MM.1S (cell line): ENCODE measurements around the gene MIGA2.

Source experiments
- DNase-seq: peaks from one replicate; pipeline ENCODE4 v3.0.0-alpha.2; 2015
- H2AFZ ChIP-seq: fragments of 300-600 bp; sonication (generic); 2 replicates; pipeline ENCODE4 v1.6.0; 2016; ENCODE audit warnings: antibody characterized with exemption, low read length
- H3F3A ChIP-seq: fragments of 300-600 bp; sonication (generic); 2 replicates; pipeline ENCODE4 v1.6.1; 2016; ENCODE audit warnings: mild to moderate bottlenecking, antibody characterized with exemption, low read length, moderate library complexity, mixed read lengths; ENCODE audit not compliant: insufficient read depth
- H3K27ac ChIP-seq: fragments of 300-600 bp; sonication (generic); 2 replicates; pipeline ENCODE4 v1.5.1; 2016; ENCODE audit warnings: mild to moderate bottlenecking, low read length
- H3K27me3 ChIP-seq: fragments of 300-600 bp; sonication (generic); replicated peaks from 2 replicates; pipeline ENCODE4 v1.6.0; 2016; ENCODE audit warnings: low read length; ENCODE audit not compliant: insufficient read depth
- H3K36me3 ChIP-seq: fragments of 300-600 bp; sonication (generic); replicated peaks from 2 replicates; pipeline ENCODE4 v1.6.1; 2016; ENCODE audit warnings: mild to moderate bottlenecking, low read length, mixed read lengths; ENCODE audit not compliant: insufficient read depth
- H3K4me1 ChIP-seq: fragments of 300-600 bp; sonication (generic); 2 replicates; pipeline ENCODE4 v1.6.1; 2016; ENCODE audit warnings: low read length, mixed read lengths
- H3K4me2 ChIP-seq: fragments of 300-600 bp; sonication (generic); 2 replicates; pipeline ENCODE4 v1.6.0; 2016; ENCODE audit warnings: low read depth, low read length
- H3K4me3 ChIP-seq: fragments of 300-600 bp; sonication (generic); 2 replicates; pipeline ENCODE4 v1.5.1; 2016; ENCODE audit warnings: low read length, mixed read lengths
- H3K79me2 ChIP-seq: fragments of 300-600 bp; sonication (generic); 2 replicates; pipeline ENCODE4 v1.6.1; 2016; ENCODE audit warnings: mixed run types, low read length, mixed read lengths
- H3K9ac ChIP-seq: fragments of 300-600 bp; sonication (generic); 2 replicates; pipeline ENCODE4 v1.6.1; 2016; ENCODE audit warnings: low read length, mixed read lengths
- H3K9me2 ChIP-seq: fragments of 300-600 bp; sonication (generic); replicated peaks from 2 replicates; pipeline ENCODE4 v1.6.1; 2016; ENCODE audit warnings: mild to moderate bottlenecking, low read length, mixed read lengths; ENCODE audit not compliant: insufficient read depth
- H3K9me3 ChIP-seq: fragments of 300-600 bp; sonication (generic); replicated peaks from 2 replicates; pipeline ENCODE4 v1.6.1; 2016; ENCODE audit warnings: mild to moderate bottlenecking, low read length, mixed read lengths; ENCODE audit not compliant: insufficient read depth
- H4K20me1 ChIP-seq: fragments of 300-600 bp; sonication (generic); 2 replicates; pipeline ENCODE4 v1.6.1; 2016; ENCODE audit warnings: mild to moderate bottlenecking, low read length, moderate library complexity, mixed read lengths; ENCODE audit not compliant: insufficient read depth
- CTCF ChIP-seq: fragments of 300-600 bp; sonication (generic); IDR thresholded peaks from 2 replicates; pipeline ENCODE4 v1.5.1; 2016; ENCODE audit warnings: antibody characterized with exemption, low read length, mixed read lengths
- EZH2 ChIP-seq: fragments of 300-600 bp; sonication (generic); optimal IDR thresholded peaks from 2 replicates; pipeline ENCODE3; 2017; ENCODE audit warnings: low read depth, mild to moderate bottlenecking, antibody characterized with exemption, low read length, mixed read lengths
- EZH2phosphoT487 ChIP-seq: fragments of 300-600 bp; sonication (generic); IDR thresholded peaks from 2 replicates; pipeline ENCODE4 v1.6.1; 2018; ENCODE audit warnings: antibody characterized with exemption, low read length

The MIGA2 gene

DNA sequence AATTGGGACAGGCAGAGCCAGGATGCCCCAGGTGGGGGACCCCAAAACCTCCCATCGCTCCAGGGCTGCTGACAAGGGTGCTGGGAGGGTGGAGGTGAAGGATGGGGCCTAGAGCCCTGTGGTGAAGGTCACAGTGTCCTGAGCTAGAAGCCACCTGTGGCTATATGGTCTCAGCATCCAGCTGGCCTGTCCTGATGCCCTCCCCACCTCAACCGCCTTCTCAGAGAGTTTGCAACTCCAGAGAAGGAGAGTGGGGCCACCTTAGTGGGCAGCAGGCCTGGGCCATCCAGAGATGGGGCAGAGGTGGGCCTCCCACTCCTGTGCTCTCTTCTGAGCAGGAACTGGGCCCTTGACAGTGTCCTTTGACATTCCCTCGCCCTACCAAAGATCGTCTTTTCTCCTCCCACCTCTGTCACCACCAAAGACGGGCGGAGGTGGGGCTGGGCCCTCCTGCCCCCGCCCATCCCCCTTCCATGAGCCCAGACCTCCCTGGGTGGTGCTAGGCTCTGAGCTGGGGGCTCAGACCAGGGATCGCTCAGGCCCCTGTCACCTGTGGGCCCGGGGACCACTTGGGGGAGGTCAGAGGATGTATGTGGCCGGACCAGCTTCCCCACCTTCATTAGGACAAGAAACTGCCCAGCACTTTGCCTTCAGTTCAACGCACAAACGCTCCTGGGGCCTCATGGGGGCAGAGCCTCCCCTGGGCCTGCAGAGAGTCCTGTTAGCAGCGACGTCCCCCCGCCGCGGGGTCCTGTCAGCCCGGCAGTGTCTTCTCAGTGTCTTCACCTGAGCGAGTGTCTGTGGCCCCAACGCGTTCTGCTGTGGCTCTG is 34.5 kb downstream of the MIGA2 start:
- H3K4me2 ChIP-seq = no peak overlapping the region
- no peak overlapping the region for H2AFZ ChIP-seq
- no peaks in the 10 kb centered on the region for H4K20me1 ChIP-seq
- H3K9me2 ChIP-seq = no peaks in the 10 kb centered on the region
- no peaks in the 10 kb centered on the region for H3K9me3 ChIP-seq
- H3K36me3 ChIP-seq = no peaks in the 10 kb centered on the region
- DNase-seq = no peak
- H3K79me2 ChIP-seq = no peaks in the 10 kb centered on the region
- H3K4me1 ChIP-seq = no peaks in the 10 kb centered on the region
- no peak overlapping the region for H3K4me3 ChIP-seq
- H3K27me3 ChIP-seq = no peaks in the 10 kb centered on the region
- no peak overlapping the region for H3K9ac ChIP-seq
- H3K27ac ChIP-seq = no peak overlapping the region
- no peak for TF ChIP-seq CTCF
- TF ChIP-seq EZH2phosphoT487 = no peak
- no peak for TF ChIP-seq EZH2
- H3F3A ChIP-seq = no peaks in the 10 kb centered on the region

- no peak overlapping the region for H2AFZ ChIP-seq
- H3K4me2 ChIP-seq = no peak overlapping the region
- no peaks in the 10 kb centered on the region for H3K79me2 ChIP-seq
- no peaks in the 10 kb centered on the region for H3F3A ChIP-seq
- H3K4me1 ChIP-seq = no peaks in the 10 kb centered on the region
- no peak for TF ChIP-seq CTCF
- TF ChIP-seq EZH2 = no peak
- TF ChIP-seq EZH2phosphoT487 = no peak
- no peak overlapping the region for H3K9ac ChIP-seq
- no peaks in the 10 kb centered on the region for H3K27me3 ChIP-seq
- no peaks in the 10 kb centered on the region for H3K36me3 ChIP-seq
- H3K27ac ChIP-seq = no peak overlapping the region
- H4K20me1 ChIP-seq = no peaks in the 10 kb centered on the region
- no peaks in the 10 kb centered on the region for H3K9me3 ChIP-seq
- H3K4me3 ChIP-seq = no peak overlapping the region
- no peak for DNase-seq
- H3K9me2 ChIP-seq = no peaks in the 10 kb centered on the region
These were observed 35.2 kb downstream of the MIGA2 start for GRCh38 chr9:129071526-129072126.

DNA sequence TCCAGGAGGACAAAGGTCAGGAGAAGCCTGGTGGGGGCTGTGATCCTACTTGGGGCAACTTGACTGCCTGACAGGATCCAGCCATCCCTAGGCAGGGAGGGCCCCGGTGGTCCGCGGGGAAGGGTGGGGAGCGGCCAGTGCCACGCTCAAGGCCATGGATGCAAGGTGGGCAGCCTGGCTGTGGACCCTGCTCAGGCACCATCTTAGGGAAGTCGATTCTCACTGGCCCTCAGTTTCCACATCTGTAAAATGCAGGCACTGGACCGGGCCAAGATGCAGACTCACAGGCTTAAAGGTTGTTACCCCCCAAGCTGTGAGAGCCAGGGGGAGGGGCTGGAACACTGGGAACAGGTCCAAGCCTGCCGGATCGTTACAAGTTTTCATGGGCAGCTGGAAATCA is 35.7 kb downstream of the MIGA2 start:
- Histone ChIP-seq H3K79me2 (no peaks in the 10 kb centered on the region), H3K36me3 (no peaks in the 10 kb centered on the region), H3K4me1 (no peaks in the 10 kb centered on the region), H3F3A (no peaks in the 10 kb centered on the region), H3K4me3 (no peak overlapping the region), H3K27ac (no peak overlapping the region), H3K9me2 (no peaks in the 10 kb centered on the region), H4K20me1 (no peaks in the 10 kb centered on the region), H3K9me3 (no peaks in the 10 kb centered on the region), H3K9ac (no peak overlapping the region), H3K27me3 (no peaks in the 10 kb centered on the region), H2AFZ (no peak overlapping the region), H3K4me2 (no peak overlapping the region)
- TF ChIP-seq EZH2 (no peak), CTCF (no peak)
- no peak for DNase-seq
